Measurements from ENCODE around the gene MDM4.
"Not testable (repeated sequence)": the region's sequence is repeated elsewhere in the genome, so short reads cannot be mapped to it uniquely, and the experiment has no call there.

MDM4 gene

GRCh38 chr1:204517382-204517781 lies 1.2 kb downstream of the MDM4 start:
- DNase-seq (ENCODE audit: low read depth in 2 of 2), result not testable (repeated sequence)

- no peak for DNase-seq (ENCODE audit: low read depth in 2 of 2)
These were observed 4.9 kb downstream of the MDM4 start for GRCh38 chr1:204520834-204521709.

- not testable (repeated sequence) for DNase-seq (ENCODE audit: low read depth in 2 of 2)
These were observed 5.8 kb downstream of the MDM4 start for GRCh38 chr1:204521941-204522521.

GRCh38 chr1:204523605-204524215 lies 7.5 kb downstream of the MDM4 start:
- DNase-seq (ENCODE audit: low read depth in 2 of 2), result no peak

DNA sequence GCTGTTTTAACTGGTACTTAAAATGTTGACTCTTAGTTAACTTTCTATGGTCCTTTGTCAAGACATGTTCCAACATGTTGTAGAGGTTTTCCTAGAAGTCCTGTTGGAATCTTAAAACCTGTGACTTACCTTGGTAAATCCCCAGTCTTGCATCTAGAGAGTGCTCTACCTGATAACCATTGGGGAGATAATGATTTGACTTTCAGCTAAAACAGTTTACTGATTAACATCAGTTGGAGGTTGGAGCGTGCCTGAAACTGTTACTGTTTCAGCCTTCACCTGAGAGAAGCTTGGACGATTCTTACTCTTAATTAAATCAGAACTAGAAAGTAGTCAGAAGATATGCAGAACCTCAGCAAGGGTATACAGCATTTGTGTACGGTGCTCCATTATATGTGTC lies 8.8 kb downstream of the MDM4 start:
- DNase-seq (ENCODE audit: low read depth in 2 of 2), result no peak

DNA sequence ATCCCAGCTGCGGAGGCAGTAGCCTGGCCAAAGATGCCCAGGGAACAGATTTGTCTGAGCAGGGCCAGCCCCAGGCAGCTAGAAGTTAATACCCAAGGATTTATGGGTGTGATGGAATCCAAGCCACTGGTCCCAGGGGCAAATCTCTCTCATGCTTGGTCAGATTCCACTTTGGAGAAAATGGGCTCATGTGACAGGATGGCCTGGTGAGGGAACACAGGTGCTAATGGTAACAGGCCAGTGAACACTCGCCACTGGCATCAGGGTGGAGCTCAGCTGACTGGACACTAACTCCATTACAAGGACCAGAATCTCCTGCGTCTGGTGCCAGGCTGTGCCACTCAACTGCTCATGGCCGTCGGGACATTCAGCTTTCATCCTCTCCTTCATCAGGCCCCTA lies 12.0 kb downstream of the MDM4 start:
- no peak for DNase-seq (ENCODE audit: low read depth in 2 of 2)

GRCh38 chr1:204528677-204529076 lies 12.5 kb downstream of the MDM4 start:
- DNase-seq (ENCODE audit: low read depth in 2 of 2), result no peak

- no peak for DNase-seq (ENCODE audit: low read depth in 2 of 2)
These were observed 13.2 kb downstream of the MDM4 start for GRCh38 chr1:204529371-204529895.

GRCh38 chr1:204530932-204531331 lies 14.7 kb downstream of the MDM4 start:
- no peak for DNase-seq (ENCODE audit: low read depth in 2 of 2)

DNA sequence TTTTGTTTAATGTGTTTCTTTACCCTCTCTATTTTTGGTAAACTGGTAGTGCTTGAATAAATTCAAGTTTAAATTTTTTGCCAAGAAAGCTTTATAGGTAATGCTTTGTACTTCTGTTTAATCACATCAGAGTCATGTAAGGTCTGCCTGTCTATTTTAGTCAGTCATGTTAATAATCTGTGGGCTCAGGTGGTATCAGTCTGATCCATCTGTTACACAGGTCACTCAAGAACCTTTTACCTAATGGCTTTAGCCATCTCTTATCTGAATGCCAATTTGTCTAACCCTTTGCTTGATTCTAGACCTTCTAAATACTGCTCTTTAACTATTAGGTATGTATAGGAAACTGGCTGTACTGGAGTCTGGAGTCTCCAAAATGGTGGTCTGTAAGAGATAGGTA lies 16.6 kb downstream of the MDM4 start:
- no peak for DNase-seq (ENCODE audit: low read depth in 2 of 2)

- DNase-seq (ENCODE audit: low read depth in 2 of 2), result no peak
These were observed 25.4 kb downstream of the MDM4 start for GRCh38 chr1:204541626-204542025.

DNA sequence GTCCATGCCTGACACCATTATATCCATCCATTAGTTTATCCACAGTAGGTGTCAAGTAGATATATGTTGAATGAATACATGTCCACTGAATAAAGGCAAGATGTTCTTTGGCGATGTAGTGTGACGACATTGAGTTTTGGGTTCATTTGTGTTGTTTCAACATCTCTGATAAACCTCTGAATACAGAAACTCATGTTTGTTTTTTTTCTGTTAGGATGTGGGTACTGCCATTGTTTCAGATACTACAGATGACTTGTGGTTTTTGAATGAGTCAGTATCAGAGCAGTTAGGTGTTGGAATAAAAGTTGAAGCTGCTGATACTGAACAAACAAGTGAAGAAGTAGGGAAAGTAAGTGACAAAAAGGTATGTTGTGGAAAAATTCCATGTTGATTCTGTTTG lies 28.1 kb downstream of the MDM4 start:
- DNase-seq (ENCODE audit: low read depth in 2 of 2), result no peak

GRCh38 chr1:204545202-204545601 lies 29.0 kb downstream of the MDM4 start:
- DNase-seq (ENCODE audit: low read depth in 2 of 2), result no peak

- DNase-seq (ENCODE audit: low read depth in 2 of 2), result no peak
These were observed 29.7 kb downstream of the MDM4 start for GRCh38 chr1:204545881-204546280.

DNA sequence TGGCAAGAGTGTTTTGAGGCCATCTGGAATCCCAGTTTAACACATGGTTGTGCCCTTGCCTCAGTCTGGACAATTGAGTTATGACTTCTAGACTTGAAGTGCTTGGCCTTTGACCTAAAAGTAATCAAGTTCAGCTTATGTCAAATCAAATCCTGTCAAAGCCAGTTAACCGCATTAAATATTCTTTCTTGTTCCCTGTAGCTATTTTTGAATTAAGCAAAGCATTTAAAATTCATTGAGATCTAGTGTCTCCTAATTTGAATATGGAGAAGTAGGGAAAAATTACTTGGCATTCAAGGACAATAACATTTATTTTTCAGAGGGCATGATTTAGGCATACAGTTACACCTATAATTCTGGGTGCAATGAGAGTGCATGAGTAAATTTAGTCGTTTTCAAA lies 32.1 kb downstream of the MDM4 start:
- DNase-seq (ENCODE audit: low read depth in 2 of 2), result no peak

DNA sequence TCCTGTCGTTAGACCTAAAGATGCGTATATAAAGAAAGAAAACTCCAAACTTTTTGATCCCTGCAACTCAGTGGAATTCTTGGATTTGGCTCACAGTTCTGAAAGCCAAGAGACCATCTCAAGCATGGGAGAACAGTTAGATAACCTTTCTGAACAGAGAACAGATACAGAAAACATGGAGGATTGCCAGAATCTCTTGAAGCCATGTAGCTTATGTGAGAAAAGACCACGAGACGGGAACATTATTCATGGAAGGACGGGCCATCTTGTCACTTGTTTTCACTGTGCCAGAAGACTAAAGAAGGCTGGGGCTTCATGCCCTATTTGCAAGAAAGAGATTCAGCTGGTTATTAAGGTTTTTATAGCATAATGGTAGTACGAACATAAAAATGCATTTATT lies 33.1 kb downstream of the MDM4 start:
- no peak for DNase-seq (ENCODE audit: low read depth in 2 of 2)

GRCh38 chr1:204550926-204551325 lies 34.7 kb downstream of the MDM4 start:
- no peak for DNase-seq (ENCODE audit: low read depth in 2 of 2)

DNA sequence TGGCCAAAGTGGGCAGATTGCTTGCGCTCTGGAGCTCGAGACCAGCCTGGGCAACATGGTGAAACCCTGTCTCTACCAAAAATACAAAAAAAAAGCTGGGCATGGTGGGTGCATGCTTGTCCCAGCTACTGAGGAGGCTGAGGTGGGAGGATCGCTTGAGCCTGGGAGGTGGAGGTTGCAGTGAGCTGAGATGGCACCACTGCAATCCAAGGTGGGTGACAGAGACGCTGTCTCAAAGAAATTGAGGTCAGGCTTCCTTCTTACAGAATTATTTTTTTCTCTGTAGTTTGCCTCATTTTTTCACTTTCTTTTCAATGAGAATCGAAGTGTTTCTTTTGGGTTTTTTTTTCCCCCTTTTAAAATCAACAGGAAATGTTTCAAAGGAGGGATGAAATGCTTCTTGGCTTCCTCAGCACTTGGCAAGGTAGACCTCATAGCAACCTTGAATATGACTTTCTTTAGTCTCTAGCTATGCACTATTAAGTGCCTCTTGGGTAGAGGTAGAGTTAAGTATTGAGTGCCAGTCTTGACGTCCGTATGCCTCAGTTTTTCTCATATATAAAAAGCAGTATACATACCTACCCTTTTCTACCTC lies 40.3 kb downstream of the MDM4 start:
- no peak for DNase-seq (ENCODE audit: low read depth in 2 of 2)

DNA sequence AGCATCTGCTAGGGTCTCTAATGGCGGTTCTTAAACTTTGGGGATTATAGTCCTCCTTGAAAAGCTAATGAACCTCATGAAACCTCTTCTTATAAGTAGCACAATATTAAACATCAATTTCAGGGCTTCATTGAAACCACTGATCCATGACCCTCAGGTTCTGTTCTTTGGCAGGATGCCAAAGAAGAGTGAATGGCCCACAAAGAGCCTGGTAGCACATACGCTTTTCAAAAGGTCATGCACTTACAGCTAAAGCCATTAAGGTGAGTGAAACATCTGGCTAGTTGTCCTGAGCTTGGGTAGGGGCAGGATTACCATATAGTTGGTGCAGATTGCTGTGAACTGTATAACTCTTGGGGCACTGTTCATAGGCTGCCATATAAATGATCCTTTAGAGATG lies 42.3 kb downstream of the MDM4 start:
- no peak for DNase-seq (ENCODE audit: low read depth in 2 of 2)

DNA sequence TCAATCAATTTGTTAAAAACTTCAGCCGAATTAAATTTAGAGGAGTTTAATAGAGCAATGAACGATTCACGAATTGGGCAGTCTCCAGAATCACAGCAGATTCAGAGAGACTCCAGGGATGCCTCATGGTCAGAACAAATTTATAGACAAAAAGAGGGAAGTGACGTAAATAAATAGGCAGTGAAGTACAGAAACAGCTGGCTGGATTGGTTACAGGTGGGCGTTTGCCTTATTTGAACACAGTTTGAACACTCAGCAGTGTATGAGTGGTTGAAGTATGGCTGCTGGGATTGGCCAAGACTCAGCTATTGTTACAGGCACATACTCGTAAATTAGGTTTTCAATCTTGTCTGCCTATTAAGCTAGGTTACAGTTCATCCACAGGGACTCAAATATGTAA lies 43.8 kb downstream of the MDM4 start:
- not testable (repeated sequence) for DNase-seq (ENCODE audit: low read depth in 2 of 2)

- no peak for DNase-seq (ENCODE audit: low read depth in 2 of 2)
These were observed 44.5 kb downstream of the MDM4 start for GRCh38 chr1:204560590-204561150.
